ENCODE results near the gene TEX22. TPM values are rescaled to one million over a fixed set of nuclear protein-coding genes. Genes with fewer than 3 reads are reported as not detected.

Gene TEX22
- total RNA-seq, 1 experiment from 2014 or later: 4.1 TPM

DNA sequence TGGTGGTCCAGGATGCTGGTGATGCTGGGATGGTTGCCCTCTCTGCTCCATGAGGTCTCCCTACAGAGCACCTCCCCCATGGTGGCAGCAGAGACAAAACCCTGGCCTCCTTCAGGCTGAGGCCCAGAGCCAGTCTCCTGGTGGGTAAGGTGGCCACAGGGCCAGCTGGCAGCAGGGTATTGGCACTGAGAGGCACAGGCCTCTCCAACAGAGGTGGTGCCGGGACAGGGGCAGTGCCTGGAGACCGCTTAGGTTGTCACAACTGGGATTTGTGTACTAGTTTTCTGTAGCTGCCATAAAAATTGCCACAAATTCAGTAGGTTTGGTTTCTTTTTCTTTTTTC lies 15.2 kb downstream of the TEX22 start:
- H3K4me1 Mint-ChIP-seq (ENCODE audit: insufficient read depth, unreplicated experiment): no peaks in the 10 kb centered on the region
- intact Hi-C loops (cut with micrococcal nuclease): no loop called here
- no peak for DNase-seq (ENCODE audit: unreplicated experiment)
- H3K27ac Mint-ChIP-seq (ENCODE audit: low read depth, unreplicated experiment): no peak overlapping the region
- no peaks in the 10 kb centered on the region for H3K36me3 Mint-ChIP-seq (ENCODE audit: insufficient read depth, unreplicated experiment)
- CTCF ChIA-PET: interaction anchor here (0.6 kb wide), 1 partner anchor 8 kb away, joined by 3 read pairs; no protein-coding TSS in a partner anchor
- no peak overlapping the region for H3K4me3 Mint-ChIP-seq (ENCODE audit: unreplicated experiment)
- no TSS peak for BruUV-seq (replicated peaks)
- POLR2A ChIA-PET: interaction anchor here (1.3 kb wide), 1 partner anchor 10 kb away, joined by 3 read pairs; no protein-coding TSS in a partner anchor
- TF ChIP-seq, protein P1, sequence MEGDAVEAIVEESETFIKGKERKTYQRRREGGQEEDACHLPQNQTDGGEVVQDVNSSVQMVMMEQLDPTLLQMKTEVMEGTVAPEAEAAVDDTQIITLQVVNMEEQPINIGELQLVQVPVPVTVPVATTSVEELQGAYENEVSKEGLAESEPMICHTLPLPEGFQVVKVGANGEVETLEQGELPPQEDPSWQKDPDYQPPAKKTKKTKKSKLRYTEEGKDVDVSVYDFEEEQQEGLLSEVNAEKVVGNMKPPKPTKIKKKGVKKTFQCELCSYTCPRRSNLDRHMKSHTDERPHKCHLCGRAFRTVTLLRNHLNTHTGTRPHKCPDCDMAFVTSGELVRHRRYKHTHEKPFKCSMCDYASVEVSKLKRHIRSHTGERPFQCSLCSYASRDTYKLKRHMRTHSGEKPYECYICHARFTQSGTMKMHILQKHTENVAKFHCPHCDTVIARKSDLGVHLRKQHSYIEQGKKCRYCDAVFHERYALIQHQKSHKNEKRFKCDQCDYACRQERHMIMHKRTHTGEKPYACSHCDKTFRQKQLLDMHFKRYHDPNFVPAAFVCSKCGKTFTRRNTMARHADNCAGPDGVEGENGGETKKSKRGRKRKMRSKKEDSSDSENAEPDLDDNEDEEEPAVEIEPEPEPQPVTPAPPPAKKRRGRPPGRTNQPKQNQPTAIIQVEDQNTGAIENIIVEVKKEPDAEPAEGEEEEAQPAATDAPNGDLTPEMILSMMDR (IDR thresholded peaks at IDR 0.05; ENCODE audit: unreplicated experiment): no peak
- peaks cover 10% of the 10 kb centered on the region for H3K27me3 Mint-ChIP-seq (ENCODE audit: insufficient read depth, unreplicated experiment)
- no peaks in the 10 kb centered on the region for H3K9me3 Mint-ChIP-seq (ENCODE audit: unreplicated experiment)

DNA sequence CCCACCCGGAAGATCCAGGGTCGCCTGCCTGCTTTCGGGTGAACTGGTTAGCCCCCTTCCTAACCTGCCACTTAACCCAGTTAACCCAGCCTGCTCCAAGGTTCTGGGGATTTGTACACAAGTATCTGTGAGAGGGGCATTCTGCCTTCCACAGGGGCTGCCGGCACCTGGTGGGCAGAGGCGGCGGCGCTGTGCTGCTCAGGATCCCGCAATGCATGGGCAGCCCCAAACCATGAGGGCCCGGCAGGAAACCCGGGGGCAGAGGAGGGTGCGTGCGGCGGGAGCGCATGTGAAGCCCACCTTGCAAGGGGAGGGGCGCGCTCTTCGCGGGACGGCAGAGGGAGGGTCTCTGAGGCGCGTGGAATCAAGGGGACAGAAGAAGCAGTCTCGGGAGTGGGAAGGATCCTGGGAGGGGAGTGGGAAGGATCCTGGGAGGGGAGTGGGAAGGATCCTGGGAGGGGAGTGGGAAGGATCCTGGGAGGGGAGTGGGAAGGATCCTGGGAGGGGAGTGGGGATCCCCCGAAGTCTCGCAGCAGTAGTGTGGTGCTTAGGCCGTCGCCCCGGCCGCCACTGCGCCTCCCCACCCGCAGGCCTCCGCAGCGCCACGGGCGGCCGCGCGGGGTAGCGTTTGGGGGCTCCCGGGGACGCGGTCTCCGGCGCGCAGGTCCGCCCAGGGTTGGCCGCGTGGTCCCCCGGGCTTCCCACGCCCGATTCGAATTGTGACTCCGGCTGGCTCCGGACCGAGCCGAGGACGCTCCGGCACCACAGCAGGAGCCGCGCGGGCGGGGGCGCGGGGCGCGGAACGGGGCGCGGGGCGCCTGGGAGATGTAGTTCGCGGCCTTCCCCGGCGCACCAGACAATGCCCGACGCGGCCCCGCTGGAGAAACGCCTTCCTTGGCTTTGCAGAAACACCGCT lies 16.4 kb downstream of the TEX22 start:
- CTCF ChIA-PET: interaction anchor here (0.7 kb wide), 1 partner anchor 23 kb away, joined by 3 read pairs; no protein-coding TSS in a partner anchor
- intact Hi-C loops (cut with micrococcal nuclease): no loop called here
- TF ChIP-seq, protein P1 (IDR thresholded peaks at IDR 0.05; ENCODE audit: unreplicated experiment): peak; percentile 32
- Mint-ChIP-seq H3K9me3 (ENCODE audit: unreplicated experiment) (no peaks in the 10 kb centered on the region), H3K4me3 (ENCODE audit: unreplicated experiment) (no peak overlapping the region), H3K4me1 (ENCODE audit: insufficient read depth, unreplicated experiment) (no peaks in the 10 kb centered on the region), H3K27me3 (ENCODE audit: insufficient read depth, unreplicated experiment) (peaks cover 10% of the 10 kb centered on the region), H3K36me3 (ENCODE audit: insufficient read depth, unreplicated experiment) (no peaks in the 10 kb centered on the region), H3K27ac (ENCODE audit: low read depth, unreplicated experiment) (no peak overlapping the region)
- BruUV-seq (replicated peaks): no TSS peak
- no peak for DNase-seq (ENCODE audit: unreplicated experiment)
- POLR2A ChIA-PET: interaction anchor here (1.3 kb wide), 1 partner anchor 11 kb away, joined by 3 read pairs; no protein-coding TSS in a partner anchor

DNA sequence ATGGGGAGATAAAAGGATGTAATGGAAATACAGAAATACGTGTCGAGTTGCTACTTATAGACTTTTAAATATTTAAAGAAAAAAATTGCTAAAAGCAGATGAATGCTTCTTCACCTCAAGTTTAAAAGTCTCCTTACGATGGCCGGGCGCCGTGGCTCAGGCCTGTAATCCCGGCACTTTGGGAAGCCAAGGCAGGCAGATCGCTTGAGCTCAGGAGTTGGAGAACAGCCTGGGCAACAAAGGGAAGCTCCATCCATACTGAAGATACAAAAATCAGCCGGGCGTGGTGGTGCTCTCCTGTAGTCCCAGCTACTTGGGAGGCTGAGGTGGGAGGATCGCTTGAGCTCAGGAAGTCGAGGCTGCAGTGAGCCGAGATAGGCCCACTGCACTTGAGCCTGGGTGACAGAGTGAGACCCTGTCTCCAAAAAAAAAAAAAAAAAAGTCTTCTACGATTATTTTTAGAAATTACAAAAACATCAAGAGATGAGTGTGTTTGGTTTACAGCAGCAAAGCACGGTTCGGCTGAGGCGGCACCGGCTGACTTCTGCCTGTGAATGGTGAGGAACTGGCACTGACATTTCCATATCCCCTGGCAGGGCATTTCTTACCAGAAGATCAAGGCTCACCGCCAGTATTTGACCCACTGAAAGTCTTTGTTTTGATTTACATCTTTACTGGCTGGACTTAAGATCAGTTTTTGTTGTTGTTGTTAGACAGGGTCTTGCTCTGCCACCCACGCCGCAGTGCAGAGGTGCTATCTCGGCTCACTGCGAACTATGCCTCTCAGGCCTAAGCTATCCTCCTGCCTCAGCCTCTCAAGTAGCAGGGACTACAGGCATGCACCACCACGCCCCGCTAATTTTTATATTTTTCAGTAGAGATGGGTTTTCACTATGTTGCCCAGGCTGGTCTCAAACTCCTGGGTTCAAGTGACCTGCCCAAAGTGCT lies 17.4 kb downstream of the TEX22 start:
- intact Hi-C loops (cut with micrococcal nuclease): no loop called here
- H3K4me1 Mint-ChIP-seq (ENCODE audit: insufficient read depth, unreplicated experiment): no peaks in the 10 kb centered on the region
- peaks cover 10% of the 10 kb centered on the region for H3K27me3 Mint-ChIP-seq (ENCODE audit: insufficient read depth, unreplicated experiment)
- H3K9me3 Mint-ChIP-seq (ENCODE audit: unreplicated experiment): no peaks in the 10 kb centered on the region
- ChIA-PET POLR2A (no interaction called here), CTCF (interaction anchor here (0.7 to 0.8 kb wide), 2 partner anchors 24 to 32 kb away, joined by 3 read pairs; no protein-coding TSS in a partner anchor)
- H3K4me3 Mint-ChIP-seq (ENCODE audit: unreplicated experiment): no peak overlapping the region
- TF ChIP-seq, protein P1 (IDR thresholded peaks at IDR 0.05; ENCODE audit: unreplicated experiment): no peak
- no peaks in the 10 kb centered on the region for H3K36me3 Mint-ChIP-seq (ENCODE audit: insufficient read depth, unreplicated experiment)
- H3K27ac Mint-ChIP-seq (ENCODE audit: low read depth, unreplicated experiment): no peak overlapping the region
- no peak for DNase-seq (ENCODE audit: unreplicated experiment)
- no TSS peak for BruUV-seq (replicated peaks)
